WTC11 (cell line): ENCODE measurements around the gene C5orf47. TPM values are rescaled to one million over a fixed set of nuclear protein-coding genes. Genes with fewer than 3 reads are reported as not detected.

Experiments used
- ATAC-seq: fragments of 200-7000 bp; cut with Tn5 transposase; 2 replicates; pipeline ENCODE4 v1.10.0; 2021; ENCODE audit warnings: mild to moderate bottlenecking, moderate library complexity
- CTCF ChIA-PET: fragments of 300-600 bp; sonication (Branson Sonifier 250); formaldehyde crosslinking; loops from one replicate; lab custom pipeline; 2021; ENCODE audit warnings: antibody characterized with exemption; lab: Charles Lee
- POLR2A ChIA-PET: fragments of 350-600 bp; sonication (Branson Sonifier 250); formaldehyde crosslinking; loops from one replicate; lab custom pipeline; 2021; ENCODE audit warnings: antibody characterized with exemption; lab: Charles Lee
- DNase-seq: peaks from one replicate; pipeline ENCODE4 v3.0.0; 2021; ENCODE audit warnings: low spot score
- H3K27ac Mint-ChIP-seq: 2 replicates; pipeline ENCODE4 v1.8.0; 2021; ENCODE audit warnings: mixed read lengths
- H3K27me3 Mint-ChIP-seq: 2 replicates; pipeline ENCODE4 v1.8.0; 2021; ENCODE audit warnings: low read depth, mild to moderate bottlenecking, moderate library complexity, mixed read lengths
- H3K36me3 Mint-ChIP-seq: 2 replicates; pipeline ENCODE4 v1.8.0; 2021; ENCODE audit warnings: mixed read lengths
- H3K4me1 Mint-ChIP-seq: 2 replicates; pipeline ENCODE4 v1.8.0; 2022; ENCODE audit warnings: mixed read lengths
- H3K4me3 Mint-ChIP-seq: 2 replicates; pipeline ENCODE4 v1.8.0; 2021; ENCODE audit warnings: mild to moderate bottlenecking, moderate library complexity, mixed read lengths
- H3K9me3 Mint-ChIP-seq: 2 replicates; pipeline ENCODE4 v1.8.0; 2021; ENCODE audit warnings: mixed read lengths
- CBFB ChIP-seq: sonication (generic); formaldehyde crosslinking; IDR thresholded peaks from 2 replicates; pipeline ENCODE4 v1.8.1; 2022; ENCODE audit warnings: mild to moderate bottlenecking, low read depth, missing genetic modification reagents
- FOXJ3 ChIP-seq: sonication (generic); formaldehyde crosslinking; IDR thresholded peaks from 2 replicates; pipeline ENCODE4 v1.9.0; 2021; ENCODE audit warnings: missing genetic modification reagents, mild to moderate bottlenecking, borderline replicate concordance
- FOXP1 ChIP-seq: sonication (generic); formaldehyde crosslinking; IDR thresholded peaks from 2 replicates; pipeline ENCODE4 v1.8.0; 2022; ENCODE audit warnings: missing genetic modification reagents, mild to moderate bottlenecking, moderate library complexity, borderline replicate concordance
- GTF2I ChIP-seq: fragments of 250-450 bp; sonication (Bioruptor Pico); conservative IDR thresholded peaks from 2 replicates; pipeline ENCODE4 v1.4.0; 2021; ENCODE audit warnings: mild to moderate bottlenecking
- MXD4 ChIP-seq: fragments of 250-450 bp; sonication (Bioruptor Pico); IDR thresholded peaks from 2 replicates; pipeline ENCODE4 v1.8.0; 2021; ENCODE audit warnings: mild to moderate bottlenecking, moderate library complexity, borderline replicate concordance
- NR1H2 ChIP-seq: sonication (generic); formaldehyde crosslinking; IDR thresholded peaks from 2 replicates; pipeline ENCODE4 v1.9.0; 2021; ENCODE audit warnings: mild to moderate bottlenecking, moderate library complexity, missing genetic modification reagents
- NR2C2 ChIP-seq: sonication (generic); formaldehyde crosslinking; IDR thresholded peaks from 2 replicates; pipeline ENCODE4 v1.8.0; 2022; ENCODE audit warnings: mild to moderate bottlenecking, missing genetic modification reagents
- RELA ChIP-seq: sonication (generic); formaldehyde crosslinking; IDR thresholded peaks from 2 replicates; pipeline ENCODE4 v1.8.1; 2022; ENCODE audit warnings: missing genetic modification reagents, mild to moderate bottlenecking, borderline replicate concordance
- RORB ChIP-seq: fragments of 250-450 bp; sonication (Bioruptor Pico); IDR thresholded peaks from 2 replicates; pipeline ENCODE4 v1.9.0; 2021; ENCODE audit warnings: mild to moderate bottlenecking
- SMAD4 ChIP-seq: sonication (generic); formaldehyde crosslinking; IDR thresholded peaks from 2 replicates; pipeline ENCODE4 v1.8.0; 2022; ENCODE audit warnings: mild to moderate bottlenecking, missing genetic modification reagents
- SOX15 ChIP-seq: fragments of 250-450 bp; sonication (Bioruptor Pico); IDR thresholded peaks from 2 replicates; pipeline ENCODE4 v1.9.0; 2021; ENCODE audit warnings: mild to moderate bottlenecking
- TCF7 ChIP-seq: sonication (generic); formaldehyde crosslinking; IDR thresholded peaks from 2 replicates; pipeline ENCODE4 v1.8.0; 2022; ENCODE audit warnings: mild to moderate bottlenecking, low read depth, missing genetic modification reagents, moderate library complexity
- TEAD1 ChIP-seq: sonication (generic); formaldehyde crosslinking; IDR thresholded peaks from 2 replicates; pipeline ENCODE4 v1.8.0; 2022; ENCODE audit warnings: mild to moderate bottlenecking, missing genetic modification reagents
- TEAD4 ChIP-seq: sonication (generic); formaldehyde crosslinking; IDR thresholded peaks from 2 replicates; pipeline ENCODE4 v1.8.0; 2022; ENCODE audit warnings: mild to moderate bottlenecking, missing genetic modification reagents
- ZBTB21 ChIP-seq: sonication (generic); formaldehyde crosslinking; IDR thresholded peaks from 2 replicates; pipeline ENCODE4 v1.8.1; 2023; ENCODE audit warnings: mild to moderate bottlenecking, missing genetic modification reagents, borderline replicate concordance
- ZNF121 ChIP-seq: sonication (generic); formaldehyde crosslinking; IDR thresholded peaks from 2 replicates; pipeline ENCODE4 v1.8.0; 2023; ENCODE audit warnings: missing genetic modification reagents
- ZNF138 ChIP-seq: sonication (generic); formaldehyde crosslinking; conservative IDR thresholded peaks from 2 replicates; pipeline ENCODE4 v1.8.1; 2022; ENCODE audit warnings: mild to moderate bottlenecking, moderate library complexity, missing genetic modification reagents
- total RNA-seq: library from RNA; stranded (reverse); gene quantifications from 3 replicates; pipeline ENCODE4 v1.2.3, GENCODE V29; 2021
- TF ChIP-seq, protein P1 (sequence below): sonication (generic); formaldehyde crosslinking; IDR thresholded peaks from 2 replicates; pipeline ENCODE4 v1.8.1; 2022; ENCODE audit warnings: mild to moderate bottlenecking, moderate library complexity, missing genetic modification reagents
- TF ChIP-seq, protein P2 (sequence below): sonication (generic); formaldehyde crosslinking; IDR thresholded peaks from 2 replicates; pipeline ENCODE4 v1.8.0; 2022; ENCODE audit warnings: mild to moderate bottlenecking, missing genetic modification reagents
- TF ChIP-seq, protein P3 (sequence below): fragments of 250-450 bp; sonication (Bioruptor Pico); IDR thresholded peaks from 2 replicates; pipeline ENCODE4 v1.8.0; 2021; ENCODE audit warnings: mild to moderate bottlenecking
- TF ChIP-seq, protein P4 (sequence below): sonication (generic); formaldehyde crosslinking; IDR thresholded peaks from 2 replicates; pipeline ENCODE4 v1.8.0; 2023; ENCODE audit warnings: missing genetic modification reagents
- TF ChIP-seq, protein P5 (sequence below): sonication (generic); formaldehyde crosslinking; IDR thresholded peaks from 2 replicates; pipeline ENCODE4 v1.8.1; 2022; ENCODE audit warnings: low read depth, missing genetic modification reagents, borderline replicate concordance
- TF ChIP-seq, protein P6 (sequence below): fragments of 250-450 bp; sonication (Bioruptor Pico); IDR thresholded peaks from 2 replicates; pipeline ENCODE4 v1.9.0; 2021; ENCODE audit warnings: mild to moderate bottlenecking, borderline replicate concordance

The C5orf47 gene
- total RNA-seq, 1 experiment from 2014 or later = 0.09 TPM

DNA sequence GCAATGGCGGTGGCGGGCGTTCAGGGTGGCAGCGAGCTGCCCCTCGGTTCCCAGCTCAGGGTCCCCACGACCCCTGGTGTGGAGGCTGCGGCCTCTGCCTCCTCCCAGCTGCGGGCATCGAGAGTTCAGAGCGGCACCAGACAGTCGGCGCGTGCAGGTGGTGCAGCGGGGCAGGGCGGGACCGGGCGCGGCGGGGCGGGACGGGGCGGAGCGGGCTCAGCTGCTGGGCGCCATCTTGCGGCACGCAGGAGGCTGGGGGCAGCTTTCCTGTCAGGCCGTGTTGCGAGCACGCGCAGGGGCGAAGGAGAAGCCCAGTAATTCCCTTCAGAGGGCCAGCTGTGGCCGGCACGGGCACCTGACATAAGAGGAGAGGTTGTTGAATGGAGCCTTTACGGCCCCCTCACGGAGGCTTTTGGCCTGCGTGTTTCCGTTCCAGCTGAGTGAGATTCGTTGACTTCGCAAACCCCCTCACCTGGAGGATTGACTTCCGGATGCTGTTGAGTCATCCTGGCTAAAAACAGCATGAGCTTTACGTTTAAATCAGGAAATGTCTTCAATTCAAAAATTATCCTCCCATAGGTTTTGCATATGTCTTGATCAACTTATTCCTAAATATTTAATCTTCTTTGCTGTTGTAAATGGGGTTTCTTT lies 587 bp downstream of the C5orf47 start:
- no peak overlapping the region for H3K27ac Mint-ChIP-seq
- no peaks in the 10 kb centered on the region for H3K36me3 Mint-ChIP-seq
- H3K4me1 Mint-ChIP-seq = peaks cover 4% of the 10 kb centered on the region; the same call in 1 of the 2 replicates
- DNase-seq = no peak
- no peaks in the 10 kb centered on the region; the same call in 1 of the 2 replicates for H3K9me3 Mint-ChIP-seq
- H3K4me3 Mint-ChIP-seq = no peak overlapping the region
- no peak; the same call in 1 of the 2 replicates for ATAC-seq
- H3K27me3 Mint-ChIP-seq = no peaks in the 10 kb centered on the region
- ChIA-PET CTCF (interaction anchor here (0.6 to 1.5 kb wide), 6 partner anchors 8 to 374 kb away, joined by 3 to 7 read pairs (median 4); partner anchors contain the start of gene BOD1), POLR2A (interaction anchor here (0.8 kb wide), 1 partner anchor 374 kb away, joined by 3 read pairs; no protein-coding TSS in a partner anchor)
- TF ChIP-seq RORB (no peak), SOX15 (no peak), MXD4 (CRISPR knock-in tag) (no peak), ZNF138 (CRISPR knock-in tag) (no peak), TEAD1 (CRISPR knock-in tag) (no peak)
- TF ChIP-seq, protein P1, sequence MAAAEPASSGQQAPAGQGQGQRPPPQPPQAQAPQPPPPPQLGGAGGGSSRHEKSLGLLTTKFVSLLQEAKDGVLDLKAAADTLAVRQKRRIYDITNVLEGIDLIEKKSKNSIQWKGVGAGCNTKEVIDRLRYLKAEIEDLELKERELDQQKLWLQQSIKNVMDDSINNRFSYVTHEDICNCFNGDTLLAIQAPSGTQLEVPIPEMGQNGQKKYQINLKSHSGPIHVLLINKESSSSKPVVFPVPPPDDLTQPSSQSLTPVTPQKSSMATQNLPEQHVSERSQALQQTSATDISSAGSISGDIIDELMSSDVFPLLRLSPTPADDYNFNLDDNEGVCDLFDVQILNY (CRISPR knock-in tag) = no peak

DNA sequence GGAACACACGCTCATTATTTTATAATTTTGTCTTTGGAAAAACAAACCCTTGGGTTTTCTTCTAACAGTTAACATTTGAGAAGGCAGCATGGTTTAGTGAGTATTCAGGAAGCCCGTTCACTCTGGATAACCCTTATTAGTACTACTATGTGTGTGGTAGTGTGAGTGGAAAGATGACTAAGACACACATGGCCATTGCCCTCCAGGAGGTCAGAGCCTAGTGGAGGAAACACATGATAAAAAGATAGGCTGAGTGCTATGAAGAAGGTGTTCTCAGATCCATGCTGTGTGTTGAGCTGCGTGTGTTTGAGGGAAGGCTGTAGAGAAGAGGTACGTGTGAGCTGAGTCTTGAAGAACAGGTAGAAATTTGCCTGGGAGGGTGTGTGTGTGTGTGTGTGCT lies 8.4 kb downstream of the C5orf47 start:
- ChIA-PET POLR2A (no interaction called here), CTCF (interaction anchor here (1.3 kb wide), 1 partner anchor 381 kb away, joined by 3 read pairs; no protein-coding TSS in a partner anchor)
- no peaks in the 10 kb centered on the region; the same call in 1 of the 2 replicates for H3K27me3 Mint-ChIP-seq
- H3K9me3 Mint-ChIP-seq = no peaks in the 10 kb centered on the region
- ATAC-seq = no peak
- H3K4me1 Mint-ChIP-seq = no peaks in the 10 kb centered on the region
- no peaks in the 10 kb centered on the region for H3K36me3 Mint-ChIP-seq
- no peak for DNase-seq
- H3K27ac Mint-ChIP-seq = no peak overlapping the region
- H3K4me3 Mint-ChIP-seq = no peak overlapping the region
- TF ChIP-seq, protein P2, sequence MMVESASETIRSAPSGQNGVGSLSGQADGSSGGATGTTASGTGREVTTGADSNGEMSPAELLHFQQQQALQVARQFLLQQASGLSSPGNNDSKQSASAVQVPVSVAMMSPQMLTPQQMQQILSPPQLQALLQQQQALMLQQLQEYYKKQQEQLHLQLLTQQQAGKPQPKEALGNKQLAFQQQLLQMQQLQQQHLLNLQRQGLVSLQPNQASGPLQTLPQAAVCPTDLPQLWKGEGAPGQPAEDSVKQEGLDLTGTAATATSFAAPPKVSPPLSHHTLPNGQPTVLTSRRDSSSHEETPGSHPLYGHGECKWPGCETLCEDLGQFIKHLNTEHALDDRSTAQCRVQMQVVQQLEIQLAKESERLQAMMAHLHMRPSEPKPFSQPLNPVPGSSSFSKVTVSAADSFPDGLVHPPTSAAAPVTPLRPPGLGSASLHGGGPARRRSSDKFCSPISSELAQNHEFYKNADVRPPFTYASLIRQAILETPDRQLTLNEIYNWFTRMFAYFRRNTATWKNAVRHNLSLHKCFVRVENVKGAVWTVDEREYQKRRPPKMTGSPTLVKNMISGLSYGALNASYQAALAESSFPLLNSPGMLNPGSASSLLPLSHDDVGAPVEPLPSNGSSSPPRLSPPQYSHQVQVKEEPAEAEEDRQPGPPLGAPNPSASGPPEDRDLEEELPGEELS (CRISPR knock-in tag) = no peak
- TF ChIP-seq, protein P3, sequence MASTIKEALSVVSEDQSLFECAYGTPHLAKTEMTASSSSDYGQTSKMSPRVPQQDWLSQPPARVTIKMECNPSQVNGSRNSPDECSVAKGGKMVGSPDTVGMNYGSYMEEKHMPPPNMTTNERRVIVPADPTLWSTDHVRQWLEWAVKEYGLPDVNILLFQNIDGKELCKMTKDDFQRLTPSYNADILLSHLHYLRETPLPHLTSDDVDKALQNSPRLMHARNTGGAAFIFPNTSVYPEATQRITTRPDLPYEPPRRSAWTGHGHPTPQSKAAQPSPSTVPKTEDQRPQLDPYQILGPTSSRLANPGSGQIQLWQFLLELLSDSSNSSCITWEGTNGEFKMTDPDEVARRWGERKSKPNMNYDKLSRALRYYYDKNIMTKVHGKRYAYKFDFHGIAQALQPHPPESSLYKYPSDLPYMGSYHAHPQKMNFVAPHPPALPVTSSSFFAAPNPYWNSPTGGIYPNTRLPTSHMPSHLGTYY = no peak
- TF ChIP-seq TCF7 (CRISPR knock-in tag) (no peak), FOXP1 (CRISPR knock-in tag) (no peak), SMAD4 (CRISPR knock-in tag) (no peak), NR2C2 (CRISPR knock-in tag) (no peak), ZNF138 (CRISPR knock-in tag) (no peak), RELA (CRISPR knock-in tag) (no peak), ZBTB21 (CRISPR knock-in tag) (no peak), ZNF121 (no peak), GTF2I (CRISPR knock-in tag) (no peak), FOXJ3 (CRISPR knock-in tag) (no peak), CBFB (CRISPR knock-in tag) (no peak), TEAD4 (CRISPR knock-in tag) (no peak), NR1H2 (CRISPR knock-in tag) (no peak)
- TF ChIP-seq, protein P4, sequence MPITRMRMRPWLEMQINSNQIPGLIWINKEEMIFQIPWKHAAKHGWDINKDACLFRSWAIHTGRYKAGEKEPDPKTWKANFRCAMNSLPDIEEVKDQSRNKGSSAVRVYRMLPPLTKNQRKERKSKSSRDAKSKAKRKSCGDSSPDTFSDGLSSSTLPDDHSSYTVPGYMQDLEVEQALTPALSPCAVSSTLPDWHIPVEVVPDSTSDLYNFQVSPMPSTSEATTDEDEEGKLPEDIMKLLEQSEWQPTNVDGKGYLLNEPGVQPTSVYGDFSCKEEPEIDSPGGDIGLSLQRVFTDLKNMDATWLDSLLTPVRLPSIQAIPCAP = no peak
- TF ChIP-seq, protein P5, sequence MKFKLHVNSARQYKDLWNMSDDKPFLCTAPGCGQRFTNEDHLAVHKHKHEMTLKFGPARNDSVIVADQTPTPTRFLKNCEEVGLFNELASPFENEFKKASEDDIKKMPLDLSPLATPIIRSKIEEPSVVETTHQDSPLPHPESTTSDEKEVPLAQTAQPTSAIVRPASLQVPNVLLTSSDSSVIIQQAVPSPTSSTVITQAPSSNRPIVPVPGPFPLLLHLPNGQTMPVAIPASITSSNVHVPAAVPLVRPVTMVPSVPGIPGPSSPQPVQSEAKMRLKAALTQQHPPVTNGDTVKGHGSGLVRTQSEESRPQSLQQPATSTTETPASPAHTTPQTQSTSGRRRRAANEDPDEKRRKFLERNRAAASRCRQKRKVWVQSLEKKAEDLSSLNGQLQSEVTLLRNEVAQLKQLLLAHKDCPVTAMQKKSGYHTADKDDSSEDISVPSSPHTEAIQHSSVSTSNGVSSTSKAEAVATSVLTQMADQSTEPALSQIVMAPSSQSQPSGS (CRISPR knock-in tag) = no peak
- TF ChIP-seq, protein P6, sequence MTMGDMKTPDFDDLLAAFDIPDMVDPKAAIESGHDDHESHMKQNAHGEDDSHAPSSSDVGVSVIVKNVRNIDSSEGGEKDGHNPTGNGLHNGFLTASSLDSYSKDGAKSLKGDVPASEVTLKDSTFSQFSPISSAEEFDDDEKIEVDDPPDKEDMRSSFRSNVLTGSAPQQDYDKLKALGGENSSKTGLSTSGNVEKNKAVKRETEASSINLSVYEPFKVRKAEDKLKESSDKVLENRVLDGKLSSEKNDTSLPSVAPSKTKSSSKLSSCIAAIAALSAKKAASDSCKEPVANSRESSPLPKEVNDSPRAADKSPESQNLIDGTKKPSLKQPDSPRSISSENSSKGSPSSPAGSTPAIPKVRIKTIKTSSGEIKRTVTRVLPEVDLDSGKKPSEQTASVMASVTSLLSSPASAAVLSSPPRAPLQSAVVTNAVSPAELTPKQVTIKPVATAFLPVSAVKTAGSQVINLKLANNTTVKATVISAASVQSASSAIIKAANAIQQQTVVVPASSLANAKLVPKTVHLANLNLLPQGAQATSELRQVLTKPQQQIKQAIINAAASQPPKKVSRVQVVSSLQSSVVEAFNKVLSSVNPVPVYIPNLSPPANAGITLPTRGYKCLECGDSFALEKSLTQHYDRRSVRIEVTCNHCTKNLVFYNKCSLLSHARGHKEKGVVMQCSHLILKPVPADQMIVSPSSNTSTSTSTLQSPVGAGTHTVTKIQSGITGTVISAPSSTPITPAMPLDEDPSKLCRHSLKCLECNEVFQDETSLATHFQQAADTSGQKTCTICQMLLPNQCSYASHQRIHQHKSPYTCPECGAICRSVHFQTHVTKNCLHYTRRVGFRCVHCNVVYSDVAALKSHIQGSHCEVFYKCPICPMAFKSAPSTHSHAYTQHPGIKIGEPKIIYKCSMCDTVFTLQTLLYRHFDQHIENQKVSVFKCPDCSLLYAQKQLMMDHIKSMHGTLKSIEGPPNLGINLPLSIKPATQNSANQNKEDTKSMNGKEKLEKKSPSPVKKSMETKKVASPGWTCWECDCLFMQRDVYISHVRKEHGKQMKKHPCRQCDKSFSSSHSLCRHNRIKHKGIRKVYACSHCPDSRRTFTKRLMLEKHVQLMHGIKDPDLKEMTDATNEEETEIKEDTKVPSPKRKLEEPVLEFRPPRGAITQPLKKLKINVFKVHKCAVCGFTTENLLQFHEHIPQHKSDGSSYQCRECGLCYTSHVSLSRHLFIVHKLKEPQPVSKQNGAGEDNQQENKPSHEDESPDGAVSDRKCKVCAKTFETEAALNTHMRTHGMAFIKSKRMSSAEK (CRISPR knock-in tag) = no peak
